Measurements from ENCODE around the gene UCHL1. TPM values are rescaled to one million over a fixed set of nuclear protein-coding genes. Genes with fewer than 3 reads are reported as not detected.

Gene UCHL1
- total and polyA plus RNA-seq, 10 of the 15 experiments (the other 5 are each of a cell fraction or from before 2014, with no cell fraction given), result 0.29 to 178 (median 125) TPM

- Histone ChIP-seq H2AFZ (ENCODE audit: control insufficient read depth, low read depth, low read length) (no peak overlapping the region), H4K20me1 (ENCODE audit: control insufficient read depth, insufficient read depth) (no peaks in the 10 kb centered on the region), H3K27ac (ENCODE audit: control insufficient read depth, insufficient read depth) (no peak overlapping the region), H3K4me1 (ENCODE audit: control insufficient read depth, insufficient read depth, low read length) (no peaks in the 10 kb centered on the region), H3K36me3 (ENCODE audit: control insufficient read depth in 2 of 2, insufficient read depth in 2 of 2, low read length in 1 of 2) (no peaks in the 10 kb centered on the region), H3K27me3 (replicated peaks in 1 of 2; ENCODE audit: control insufficient read depth in 2 of 2, insufficient read depth in 2 of 2, low read length in 1 of 2) (no peaks in the 10 kb centered on the region), H3K4me2 (ENCODE audit: control insufficient read depth, insufficient read depth) (no peak overlapping the region), H3K9me3 (replicated peaks; ENCODE audit: control insufficient read depth, insufficient read depth, low read length) (no peaks in the 10 kb centered on the region), H3K4me3 (no peak overlapping the region), H3K9ac (ENCODE audit: control insufficient read depth, insufficient read depth, low read length) (no peak overlapping the region), H3K79me2 (ENCODE audit: control insufficient read depth, insufficient read depth, low read length) (no peaks in the 10 kb centered on the region)
- ChIA-PET SMC1A (ENCODE audit: uncharacterized antibody, unreplicated experiment) (interaction anchor here (0.9 kb wide), 1 partner anchor 378 kb away, joined by 5 read pairs; no protein-coding TSS in a partner anchor), CTCF (interaction anchor here (1.0 to 1.3 kb wide), 2 partner anchors 376 to 601 kb away, joined by 3 to 5 read pairs; no protein-coding TSS in a partner anchor), POLR2A (no interaction called here), RAD21 (ENCODE audit: unreplicated experiment) (no interaction called here)
- intact Hi-C loops (cut with micrococcal nuclease; ENCODE audit: unreplicated experiment), result no loop called here
- no TSS peak for BruUV-seq (replicated peaks)
- TF ChIP-seq SMAD1 (IDR thresholded peaks at IDR 0.05; ENCODE audit: low read depth, partially characterized antibody), result no peak
- no peak for ATAC-seq
- 4% methylated on average over 3 of the region's 3 CpGs for WGBS (ENCODE audit: insufficient coverage, insufficient replicate concordance, low lambda C conversion rate, missing lambda C conversion rate)
- in situ Hi-C loops (cut with MboI), result no loop called here
- FAIRE-seq, result no peak
- DNase-seq (ENCODE audit: low read depth, low spot score), result no peak
Measured at GRCh38 chr4:41285864-41286235, 29.1 kb downstream of the UCHL1 start.

- in situ Hi-C loops (cut with MboI) (no loop called here), intact Hi-C loops (cut with micrococcal nuclease; ENCODE audit: unreplicated experiment) (no loop called here)
- POLR2A ChIA-PET, result no interaction called here
- RAD21 ChIA-PET (ENCODE audit: unreplicated experiment), result no interaction called here
- SMC1A ChIA-PET (ENCODE audit: uncharacterized antibody, unreplicated experiment), result no interaction called here
- no TSS peak for BruUV-seq (replicated peaks)
- no peaks in the 10 kb centered on the region for H3K79me2 ChIP-seq (ENCODE audit: control insufficient read depth, insufficient read depth, low read length)
- DNase-seq (ENCODE audit: low read depth, low spot score) (no peak), FAIRE-seq (no peak), ATAC-seq (no peak)
- H3K36me3 ChIP-seq (ENCODE audit: control insufficient read depth in 2 of 2, insufficient read depth in 2 of 2, low read length in 1 of 2), result no peaks in the 10 kb centered on the region
- H3K4me2 ChIP-seq (ENCODE audit: control insufficient read depth, insufficient read depth), result no peak overlapping the region
- H2AFZ ChIP-seq (ENCODE audit: control insufficient read depth, low read depth, low read length), result no peak overlapping the region
- CTCF ChIA-PET, result no interaction called here
- H3K9me3 ChIP-seq (replicated peaks; ENCODE audit: control insufficient read depth, insufficient read depth, low read length), result no peaks in the 10 kb centered on the region
- no peaks in the 10 kb centered on the region for H4K20me1 ChIP-seq (ENCODE audit: control insufficient read depth, insufficient read depth)
- H3K27ac ChIP-seq (ENCODE audit: control insufficient read depth, insufficient read depth), result no peak overlapping the region
- no peaks in the 10 kb centered on the region for H3K27me3 ChIP-seq (replicated peaks in 1 of 2; ENCODE audit: control insufficient read depth in 2 of 2, insufficient read depth in 2 of 2, low read length in 1 of 2)
- H3K9ac ChIP-seq (ENCODE audit: control insufficient read depth, insufficient read depth, low read length), result no peak overlapping the region
- H3K4me3 ChIP-seq, result no peak overlapping the region
- WGBS (ENCODE audit: insufficient coverage, insufficient replicate concordance, low lambda C conversion rate, missing lambda C conversion rate), result 43% methylated on average over 1 of the region's 1 CpG
- no peaks in the 10 kb centered on the region for H3K4me1 ChIP-seq (ENCODE audit: control insufficient read depth, insufficient read depth, low read length)
- TF ChIP-seq ZNF384 (IDR thresholded peaks at IDR 0.05; ENCODE audit: borderline replicate concordance, low read depth, low read length) (no peak), SUPT20H (IDR thresholded peaks at IDR 0.05; ENCODE audit: borderline replicate concordance, control insufficient read depth, low read depth, low read length) (no peak), ATF2 (IDR thresholded peaks at IDR 0.05; ENCODE audit: low read length) (no peak), CREB1 (IDR thresholded peaks at IDR 0.05; ENCODE audit: low read depth) (no peak), ESRRA (IDR thresholded peaks at IDR 0.05; ENCODE audit: low read length) (no peak), ELK1 (IDR thresholded peaks at IDR 0.05; ENCODE audit: low read depth, low read length) (no peak), ATF7 (IDR thresholded peaks at IDR 0.05; ENCODE audit: low read depth) (no peak), SP1 (IDR thresholded peaks at IDR 0.05; ENCODE audit: low read depth, low read length) (no peak)
Measured at GRCh38 chr4:41287005-41287404, 30.3 kb downstream of the UCHL1 start.

Data from GM12878 (cell line).